NCI-H2196 treated with DMSO at 0.1 percent for 48 hours (cell line): Measurements from ENCODE around the gene HNRNPA2B1.
"Not testable (repeated sequence)": the region's sequence is repeated elsewhere in the genome, so short reads cannot be mapped to it uniquely, and the experiment has no call there.

Source experiments
- DNase-seq: peaks from one replicate; lab custom pipeline; 2025; ENCODE audit not compliant: unreplicated experiment; lab: John Stamatoyannopoulos, UW

HNRNPA2B1 gene

GRCh38 chr7:26198133-26198780 is 2.3 kb downstream of the HNRNPA2B1 start:
- DNase-seq = no peak

- no peak for DNase-seq
Observed at GRCh38 chr7:26197153-26198115, 3.1 kb downstream of the HNRNPA2B1 start.

DNA sequence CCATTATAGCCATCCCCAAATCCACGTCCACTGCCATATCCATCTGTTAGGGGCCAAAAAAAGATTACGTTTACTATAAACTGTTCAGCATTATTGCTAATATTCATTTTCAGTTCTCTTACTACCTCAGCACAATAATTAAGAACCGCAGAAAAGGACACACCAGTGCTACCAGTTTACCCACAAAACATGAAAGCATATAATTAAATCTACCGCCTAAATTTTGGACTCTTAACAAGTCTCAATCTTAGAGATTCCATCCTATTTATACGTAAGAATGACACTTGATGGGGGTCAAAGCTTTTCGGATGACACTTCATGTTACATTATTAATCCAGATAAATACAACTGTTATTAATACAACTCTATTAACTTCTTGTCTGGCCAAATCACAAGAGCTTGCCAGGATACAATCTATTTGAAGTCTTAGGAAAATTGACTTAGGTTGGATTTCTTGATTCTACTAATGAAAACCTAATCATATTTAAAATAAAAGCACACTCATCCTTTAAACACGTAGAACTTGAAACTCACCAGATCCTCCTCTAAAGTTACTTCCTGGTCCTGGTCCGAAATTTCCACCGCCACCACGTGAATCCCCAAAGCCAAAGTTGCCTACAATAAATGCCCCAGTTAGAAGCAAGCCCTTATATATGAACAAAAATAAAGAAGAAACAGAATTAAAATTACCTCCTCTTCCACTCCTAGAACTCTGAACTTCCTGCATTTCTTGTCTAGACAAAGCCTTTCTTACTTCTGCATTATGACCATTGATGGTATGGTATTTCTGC is 4.5 kb downstream of the HNRNPA2B1 start:
- DNase-seq = no peak

DNA sequence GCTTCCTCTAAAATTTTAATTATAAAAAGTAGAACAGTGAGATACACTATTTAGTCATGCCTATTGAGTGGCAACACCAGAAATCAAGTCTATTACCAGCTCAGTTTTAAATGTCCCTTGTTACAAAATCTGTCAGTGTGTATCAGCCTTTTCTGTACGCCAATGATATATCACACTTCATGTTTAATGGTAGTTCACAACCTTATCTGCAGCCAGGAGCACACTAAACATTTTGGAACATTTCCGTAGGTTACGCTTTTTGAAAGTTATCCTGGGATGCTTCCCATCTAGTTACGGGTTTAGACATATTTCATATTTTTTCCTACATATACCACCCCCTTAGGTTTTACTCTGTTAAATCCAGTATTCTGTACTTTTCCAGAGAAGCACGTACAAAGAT is 5.4 kb downstream of the HNRNPA2B1 start:
- DNase-seq = no peak

GRCh38 chr7:26194764-26195163 is 5.8 kb downstream of the HNRNPA2B1 start:
- not testable (repeated sequence) for DNase-seq

DNA sequence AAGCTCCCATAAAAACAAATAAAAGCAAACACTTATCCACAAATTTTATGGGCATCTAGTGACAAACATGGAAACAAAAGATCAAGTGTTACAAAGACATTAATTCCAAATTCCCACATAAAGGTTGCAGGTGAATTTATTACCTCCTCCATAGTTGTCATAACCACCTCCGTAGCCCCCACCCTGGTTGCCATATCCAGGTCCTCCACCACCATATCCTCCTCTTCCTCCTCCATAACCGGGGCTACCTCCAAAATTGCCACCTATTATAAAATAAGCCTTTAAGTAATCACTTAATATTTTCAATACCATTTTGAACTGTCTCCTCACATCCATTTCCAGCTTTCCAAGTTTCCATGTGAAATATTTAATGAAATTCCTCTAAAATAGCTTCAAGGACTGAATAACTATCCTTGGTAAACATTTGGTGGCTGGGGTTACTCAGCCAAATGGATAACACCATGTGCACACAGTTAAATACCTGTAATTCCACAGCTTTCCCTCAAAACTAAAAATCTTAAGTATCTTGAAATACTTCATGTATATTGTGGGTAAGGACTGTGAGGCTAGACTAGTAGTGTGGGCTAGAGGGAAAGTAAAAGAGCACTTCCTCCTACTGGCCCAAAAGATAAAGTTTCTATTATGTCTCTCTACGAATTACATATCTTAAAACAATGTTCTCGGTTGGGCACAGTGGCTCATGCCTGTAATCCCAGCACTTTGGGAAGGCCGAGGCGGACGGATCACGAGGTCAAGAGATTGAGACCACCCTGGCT is 6.9 kb downstream of the HNRNPA2B1 start:
- no peak for DNase-seq

DNA sequence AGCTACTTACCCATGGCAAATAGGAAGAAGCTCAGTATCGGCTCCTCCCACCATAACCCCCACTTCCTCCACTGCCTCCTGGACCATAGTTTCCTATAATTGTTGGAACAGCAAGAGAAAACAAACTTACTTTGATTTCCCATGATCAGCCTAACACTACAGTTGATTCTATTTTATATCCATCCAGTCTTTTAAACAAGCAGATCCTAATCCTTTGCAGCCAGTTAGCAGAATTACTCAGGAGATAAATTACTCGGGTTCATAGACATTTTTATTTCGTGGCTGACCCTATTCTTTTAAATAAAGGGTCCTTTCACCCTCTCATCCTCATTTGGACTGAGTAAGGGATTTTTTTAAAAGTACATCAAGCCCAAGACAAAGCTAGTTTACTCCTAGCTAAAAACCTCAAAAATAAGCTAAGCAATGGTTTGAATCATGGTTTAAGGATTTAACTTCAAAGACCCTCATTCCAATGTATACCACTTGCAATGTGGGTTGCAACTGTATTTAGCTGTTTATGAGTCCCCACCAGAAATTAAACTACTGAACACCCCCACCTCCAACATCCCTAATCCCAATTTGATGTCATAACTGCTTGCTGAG is 8.0 kb downstream of the HNRNPA2B1 start:
- DNase-seq = no peak

- DNase-seq = no peak
Observed at GRCh38 chr7:26191974-26192479, 8.5 kb downstream of the HNRNPA2B1 start.

- no peak for DNase-seq
Observed at GRCh38 chr7:26191233-26191973, 9.1 kb downstream of the HNRNPA2B1 start.

- DNase-seq = no peak
Observed at GRCh38 chr7:26190417-26190869, 10.1 kb downstream of the HNRNPA2B1 start.

- no peak for DNase-seq
Observed at GRCh38 chr7:26189697-26190096, 10.8 kb downstream of the HNRNPA2B1 start.

GRCh38 chr7:26188957-26189541 is 11.5 kb downstream of the HNRNPA2B1 start:
- DNase-seq = no peak

- DNase-seq = no peak
Observed at GRCh38 chr7:26188206-26188956, 12.2 kb downstream of the HNRNPA2B1 start.

- DNase-seq = no peak
Observed at GRCh38 chr7:26187380-26188205, 13.0 kb downstream of the HNRNPA2B1 start.

- DNase-seq = no peak
Observed at GRCh38 chr7:26186364-26187311, 13.9 kb downstream of the HNRNPA2B1 start.

DNA sequence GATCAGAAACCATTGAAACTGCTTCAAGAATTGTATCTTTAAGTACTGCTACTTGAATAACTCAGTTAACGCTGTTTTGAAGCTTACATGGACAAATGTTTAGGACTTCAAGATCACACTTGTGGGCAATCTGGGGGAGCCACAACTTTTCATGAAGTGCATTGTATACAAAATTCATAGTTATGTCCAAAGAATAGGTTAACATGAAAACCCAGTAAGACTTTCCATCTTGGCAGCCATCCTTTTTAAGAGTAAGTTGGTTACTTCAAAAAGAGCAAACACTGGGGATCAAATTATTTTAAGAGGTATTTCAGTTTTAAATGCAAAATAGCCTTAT is 14.7 kb downstream of the HNRNPA2B1 start:
- no peak for DNase-seq
